NCI-H1436 (cell line): ENCODE data around the gene HDC.
A peak's percentile ranks its signal among the peaks of the same experiment; 100 is the strongest.

Source experiments
- DNase-seq: peaks from one replicate; lab custom pipeline; 2025; lab: John Stamatoyannopoulos, UW

The HDC gene

DNA sequence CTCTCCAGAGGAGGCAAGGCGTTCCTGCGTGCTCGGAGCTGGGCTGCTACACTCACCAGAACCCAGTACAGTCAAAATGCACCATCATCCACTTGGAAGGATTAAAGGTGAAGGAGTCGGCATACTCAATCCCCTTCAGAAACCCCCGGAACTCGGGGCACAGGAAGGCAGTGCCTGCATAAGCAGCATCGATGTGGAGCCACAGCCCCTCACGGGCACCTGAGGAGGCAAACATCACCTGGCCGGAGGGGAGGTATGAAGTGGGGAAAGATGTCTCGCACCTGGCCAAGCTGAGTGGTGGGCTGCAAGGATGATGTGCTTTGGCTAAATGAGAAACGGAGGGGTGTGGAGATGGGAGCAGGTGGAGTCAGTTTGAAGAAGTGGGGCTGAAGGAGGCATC lies 13.0 kb downstream of the HDC start:
- DNase-seq: no peak

DNA sequence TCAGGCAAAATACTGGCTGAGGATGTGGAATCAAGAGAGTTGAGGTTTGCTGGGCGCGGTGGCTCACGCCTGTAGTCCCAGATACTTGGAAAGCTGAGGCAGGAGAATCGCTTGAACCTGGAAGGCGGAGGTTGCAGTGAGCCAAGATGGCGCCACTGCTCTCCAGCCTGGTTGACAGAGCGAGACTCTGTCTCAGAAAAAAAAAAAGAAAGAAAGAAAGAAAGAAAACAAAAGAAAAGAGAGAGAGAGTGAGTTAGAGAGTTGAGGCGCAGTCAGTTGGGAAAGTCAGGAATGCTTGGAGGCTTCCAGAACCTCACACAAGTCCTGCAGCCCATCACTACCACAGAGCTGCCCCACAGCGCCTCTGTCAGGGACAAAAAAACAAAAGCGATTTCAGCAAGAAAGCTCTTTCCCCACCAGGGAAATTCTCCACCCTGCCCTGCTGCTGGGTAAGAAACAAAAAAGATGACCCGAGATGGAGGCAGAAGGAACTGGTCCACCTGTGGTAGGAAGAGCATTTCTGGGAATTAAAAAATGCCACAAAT lies 13.8 kb downstream of the HDC start:
- no peak for DNase-seq

DNA sequence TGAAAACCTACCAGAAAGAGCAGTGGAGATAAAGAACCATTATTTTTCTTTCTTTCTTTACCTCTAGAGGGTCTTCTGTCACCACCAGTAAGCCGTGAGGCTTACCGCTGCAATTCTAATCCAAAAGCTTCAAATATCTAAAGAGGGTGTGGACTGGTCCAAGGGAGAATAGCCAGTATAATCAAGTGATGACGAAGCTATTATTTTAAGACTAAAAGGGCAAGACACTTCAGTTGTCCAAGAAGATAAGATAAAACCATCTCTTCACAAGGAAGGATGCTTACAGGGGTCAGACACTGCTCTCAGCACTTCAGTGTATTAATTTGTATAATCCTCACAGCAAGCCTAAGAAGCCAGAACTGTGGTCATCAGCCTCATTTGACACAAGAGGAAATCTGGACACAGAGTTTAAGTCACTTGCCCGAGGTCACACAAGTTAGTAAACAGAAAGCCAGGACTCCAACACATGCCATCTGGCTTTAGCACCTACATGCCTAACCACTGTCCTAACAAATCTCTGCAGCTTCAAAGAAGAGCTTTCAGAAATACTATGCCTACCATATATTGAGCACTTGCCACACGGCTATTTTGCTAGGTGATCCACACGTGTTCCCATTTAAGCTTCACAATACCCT lies 14.6 kb downstream of the HDC start:
- DNase-seq: no peak

DNA sequence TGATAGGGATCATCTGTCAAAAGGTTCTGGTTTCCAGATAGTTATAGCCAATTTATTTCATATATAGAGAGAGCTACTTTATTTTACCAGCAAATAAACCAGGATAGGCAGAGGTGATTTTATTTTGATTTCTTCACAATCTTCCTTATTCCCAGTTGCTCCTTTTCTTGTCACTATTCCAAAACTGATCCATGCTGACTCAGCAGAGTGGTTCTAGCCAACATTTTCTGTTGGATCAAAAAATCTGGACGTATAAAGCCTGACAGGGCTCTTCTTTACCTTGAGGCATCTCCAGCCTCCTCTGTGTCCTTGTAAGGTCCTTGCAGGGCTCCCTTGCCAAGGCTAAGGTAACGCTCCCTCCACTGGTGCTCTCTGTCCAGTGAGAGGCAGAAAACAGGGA lies 15.8 kb downstream of the HDC start:
- no peak for DNase-seq

DNA sequence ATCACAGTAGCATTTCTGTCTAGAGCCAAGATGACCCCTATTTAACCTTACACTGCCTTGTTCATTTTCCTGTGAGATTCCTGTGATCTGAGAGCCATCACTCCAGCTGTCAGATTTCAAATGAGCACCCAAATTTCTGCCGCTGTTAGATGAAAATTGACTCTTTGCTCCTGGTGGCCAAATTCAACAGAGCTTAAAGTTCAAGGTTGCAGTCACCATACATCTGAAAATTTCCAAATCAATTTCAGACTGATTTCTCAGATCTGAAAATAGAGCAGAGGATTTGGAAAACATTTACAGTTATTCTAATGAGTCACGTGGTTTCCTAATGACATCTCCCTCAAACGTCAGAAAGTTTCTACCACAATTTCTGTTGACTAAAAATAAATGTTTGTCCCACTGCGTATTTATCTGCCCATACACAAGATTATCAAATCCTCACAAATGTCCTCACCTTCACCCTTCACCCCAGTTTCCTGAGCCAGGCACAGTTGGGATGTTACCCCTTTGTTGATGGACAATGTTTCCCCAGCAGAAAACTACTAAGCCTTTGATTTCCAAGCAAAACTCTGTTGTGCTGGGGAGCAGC lies 16.4 kb downstream of the HDC start:
- no peak for DNase-seq

DNA sequence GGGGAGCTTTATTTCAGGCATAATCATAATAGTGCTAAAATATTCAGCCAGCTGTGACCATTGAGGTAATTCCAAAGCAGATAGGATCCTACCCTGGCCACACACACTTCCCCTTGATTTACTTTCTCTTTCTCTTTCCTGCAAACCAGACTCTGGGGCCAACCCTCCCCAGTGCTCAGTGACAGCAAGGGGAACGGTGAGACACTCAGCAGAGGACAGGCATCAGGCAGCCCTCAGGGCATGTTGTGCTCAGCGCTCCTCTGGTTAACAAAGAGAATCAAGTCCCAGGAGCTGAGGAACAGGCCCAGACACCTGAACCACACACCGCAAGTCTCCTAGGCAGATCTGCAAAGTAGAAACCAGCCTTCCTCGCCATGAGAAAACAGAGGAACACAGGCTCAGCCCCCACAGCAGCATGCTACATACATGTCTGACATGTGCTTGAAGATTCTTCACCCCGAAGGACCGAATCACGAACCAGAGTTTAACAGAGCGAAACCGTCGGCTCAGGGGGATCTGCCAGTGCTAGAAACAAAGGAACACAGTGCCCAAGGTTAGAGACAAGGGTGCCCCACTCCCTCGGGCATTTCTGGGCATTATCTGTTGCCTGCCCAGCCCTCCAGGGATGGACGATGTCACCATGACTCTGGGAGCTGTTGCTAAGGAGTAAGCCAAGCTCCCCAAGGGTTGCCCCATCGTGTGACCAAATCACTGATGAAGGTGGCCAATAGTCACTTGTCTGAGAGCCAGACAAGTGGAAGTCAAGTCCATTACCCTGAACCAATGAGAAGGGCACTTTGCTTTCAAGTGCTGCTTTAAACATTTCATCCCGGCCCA lies 17.5 kb downstream of the HDC start:
- peak; percentile 26 for DNase-seq

DNA sequence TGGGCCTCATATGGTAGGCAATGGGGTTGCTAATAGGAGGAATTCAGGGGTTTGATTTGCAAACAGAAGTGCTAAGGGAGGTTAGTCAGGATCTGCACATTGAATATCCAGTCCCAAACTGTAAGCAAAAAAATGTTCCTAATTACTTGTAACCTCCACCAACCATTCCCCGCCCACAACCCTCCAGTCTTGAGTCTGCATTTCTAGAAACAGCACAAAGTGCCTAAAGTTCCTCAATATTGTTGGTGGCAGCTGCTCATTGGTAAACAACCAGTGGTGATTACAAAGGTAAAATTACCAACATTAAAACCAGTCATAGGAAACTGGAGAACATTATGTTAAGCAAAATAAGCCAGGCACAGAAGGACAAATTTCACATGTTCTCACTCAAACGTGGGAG lies 18.9 kb downstream of the HDC start:
- no peak for DNase-seq

DNA sequence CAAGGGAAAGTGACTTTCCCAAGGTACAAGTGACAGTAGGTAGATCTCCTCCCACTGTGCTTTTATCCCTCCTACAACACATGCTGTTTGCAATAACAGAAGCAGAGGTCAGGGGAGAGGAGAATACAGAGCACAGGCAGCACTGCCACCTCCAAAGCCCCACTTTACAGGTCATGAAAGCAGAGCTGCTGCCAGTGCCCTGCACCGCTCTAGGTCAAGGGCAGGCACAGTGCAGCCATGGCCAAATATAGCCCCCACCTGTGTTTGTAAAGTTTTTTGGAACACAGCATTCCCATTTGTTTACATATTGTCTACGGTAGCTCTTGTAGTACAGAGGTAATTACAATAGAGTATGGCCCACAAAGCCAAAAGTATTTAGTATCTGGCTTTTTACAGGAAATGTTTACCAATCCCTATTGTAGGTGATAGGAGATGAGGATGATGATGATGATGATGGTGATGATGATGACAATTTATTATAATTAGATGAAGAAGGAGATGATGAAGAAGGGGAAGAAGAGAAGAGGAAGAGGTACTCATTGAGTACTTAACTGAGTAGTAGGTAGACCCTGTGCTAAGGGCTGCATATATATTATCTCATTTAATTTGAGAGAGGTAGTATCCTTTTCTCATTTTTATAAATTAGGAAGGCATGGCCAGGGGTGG lies 20.4 kb downstream of the HDC start:
- no peak for DNase-seq

DNA sequence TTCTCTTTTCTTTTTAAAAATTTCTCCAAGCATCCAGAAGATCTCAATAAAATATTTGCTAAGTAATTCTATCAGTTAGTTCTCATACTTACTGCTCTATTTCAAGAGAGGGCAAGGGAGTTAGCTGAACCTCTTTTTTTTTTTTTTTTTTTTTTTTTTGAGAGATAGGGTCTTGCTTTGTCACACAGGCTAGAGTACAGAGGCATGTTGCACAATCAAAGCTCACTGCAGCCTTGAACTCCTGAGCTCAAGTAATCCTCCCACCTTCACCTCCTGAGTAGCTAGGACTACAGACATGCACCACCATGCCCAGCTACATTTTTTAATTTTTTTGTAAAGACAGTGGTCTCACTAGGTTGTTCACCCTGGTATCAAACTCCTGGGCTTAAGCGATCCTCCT lies 21.4 kb downstream of the HDC start:
- no peak for DNase-seq

DNA sequence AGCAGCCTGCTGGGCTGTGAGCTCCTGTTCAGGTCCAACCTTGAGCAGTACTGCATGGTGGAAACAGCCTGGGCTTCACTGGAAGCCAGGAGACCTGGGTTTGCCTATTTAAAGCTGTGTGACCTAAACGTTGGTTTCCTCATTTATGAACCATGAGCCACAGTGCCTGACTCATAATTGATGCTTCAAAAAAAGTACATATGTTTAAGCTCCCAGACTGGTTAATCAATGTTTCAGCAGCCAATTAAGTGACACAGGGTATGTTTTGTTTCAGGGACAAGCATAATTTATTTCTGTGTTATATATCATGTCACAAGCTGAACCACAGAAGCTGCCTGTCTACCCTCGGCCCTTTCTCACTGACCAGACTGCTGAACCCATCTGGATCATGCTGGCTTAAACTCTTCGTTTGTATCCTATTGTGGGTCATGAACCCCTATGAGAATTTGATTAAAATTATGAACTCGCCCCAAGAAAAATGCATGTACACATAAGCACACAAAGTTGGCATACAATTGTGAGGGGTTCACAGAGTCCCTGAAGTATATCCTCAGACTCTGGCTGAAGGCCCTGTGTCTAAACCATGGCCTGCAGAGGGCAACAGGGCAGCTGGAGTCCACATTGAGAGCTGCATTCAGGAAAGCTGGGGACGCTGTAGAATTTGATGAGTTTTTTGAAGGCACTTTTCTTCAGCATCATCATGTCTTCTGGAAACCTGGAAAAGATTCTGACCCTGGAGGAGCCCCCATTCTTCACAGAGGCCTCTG lies 23.7 kb downstream of the HDC start:
- DNase-seq: no peak

DNA sequence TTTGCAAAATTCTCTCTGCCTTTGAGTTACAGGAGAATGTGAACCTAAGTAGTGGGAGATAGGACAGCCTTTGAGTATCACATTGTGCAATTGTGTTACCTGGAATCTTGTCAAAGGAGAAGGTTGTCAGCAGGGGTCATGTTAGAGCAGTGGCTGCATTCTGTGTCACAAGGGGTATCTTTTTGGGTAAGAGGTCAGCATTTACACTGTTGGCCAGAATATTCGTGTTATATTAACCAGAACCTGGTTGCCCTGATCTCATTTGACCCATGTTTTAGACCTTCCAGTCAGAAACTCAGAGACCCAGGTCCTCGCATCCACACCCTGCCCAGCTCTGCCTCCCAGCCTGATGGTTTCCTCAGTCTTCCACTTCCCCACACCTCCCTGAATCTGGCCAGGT lies 27.3 kb downstream of the HDC start:
- DNase-seq: no peak

DNA sequence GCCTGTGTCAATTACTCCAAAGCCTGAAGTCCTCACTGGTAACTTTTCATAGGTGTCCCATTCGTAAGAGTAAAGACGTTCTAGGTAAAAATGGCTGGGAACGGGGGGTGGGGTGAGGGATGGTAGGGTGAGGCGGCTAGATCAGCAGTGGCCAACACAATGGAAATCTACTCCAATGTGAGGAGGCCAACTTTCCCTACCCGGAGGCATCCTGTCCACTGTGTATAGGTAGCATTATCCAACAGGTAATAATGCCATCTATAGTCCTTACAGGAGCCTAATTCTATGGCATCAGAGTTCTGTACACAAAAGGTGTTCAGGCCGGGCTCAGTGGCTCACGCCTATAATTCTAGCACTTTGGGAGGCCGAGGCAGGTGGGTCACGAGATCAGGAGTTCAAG lies 29.1 kb downstream of the HDC start:
- DNase-seq: no peak

DNA sequence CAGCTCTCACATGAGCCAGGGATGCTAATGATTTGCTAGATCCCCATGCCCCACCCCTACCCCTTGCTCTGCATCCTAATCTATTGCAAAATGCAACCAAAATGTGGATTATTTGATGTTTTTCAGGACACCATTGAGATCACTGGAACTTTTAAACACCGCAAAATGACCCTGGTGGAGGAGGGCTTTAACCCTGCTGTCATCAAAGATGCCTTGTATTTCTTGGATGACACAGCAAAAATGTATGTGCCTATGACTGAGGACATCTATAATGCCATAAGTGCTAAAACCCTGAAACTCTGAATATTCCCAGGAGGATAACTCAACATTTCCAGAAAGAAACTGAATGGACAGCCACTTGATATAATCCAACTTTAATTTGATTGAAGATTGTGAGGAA lies 29.7 kb downstream of the HDC start:
- no peak for DNase-seq

DNA sequence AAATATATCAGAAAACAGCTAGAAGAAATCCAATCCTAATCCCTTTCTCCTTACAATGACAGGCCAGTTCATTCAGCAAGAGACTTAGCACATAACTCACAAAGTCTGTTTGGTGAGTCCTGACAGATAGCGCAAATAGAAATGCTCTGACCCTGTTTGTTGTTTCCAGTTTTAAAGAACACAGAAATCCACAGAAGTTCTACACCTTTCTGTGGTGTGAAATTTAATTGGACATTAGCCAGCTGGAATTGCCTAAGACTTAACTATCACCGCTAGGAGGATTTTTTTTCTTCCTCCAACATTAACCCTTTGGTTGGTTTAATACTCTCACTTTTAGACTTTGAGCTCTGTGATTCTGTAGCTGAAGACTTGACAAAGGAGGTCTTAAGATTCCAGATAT lies 30.8 kb downstream of the HDC start:
- DNase-seq: no peak

DNA sequence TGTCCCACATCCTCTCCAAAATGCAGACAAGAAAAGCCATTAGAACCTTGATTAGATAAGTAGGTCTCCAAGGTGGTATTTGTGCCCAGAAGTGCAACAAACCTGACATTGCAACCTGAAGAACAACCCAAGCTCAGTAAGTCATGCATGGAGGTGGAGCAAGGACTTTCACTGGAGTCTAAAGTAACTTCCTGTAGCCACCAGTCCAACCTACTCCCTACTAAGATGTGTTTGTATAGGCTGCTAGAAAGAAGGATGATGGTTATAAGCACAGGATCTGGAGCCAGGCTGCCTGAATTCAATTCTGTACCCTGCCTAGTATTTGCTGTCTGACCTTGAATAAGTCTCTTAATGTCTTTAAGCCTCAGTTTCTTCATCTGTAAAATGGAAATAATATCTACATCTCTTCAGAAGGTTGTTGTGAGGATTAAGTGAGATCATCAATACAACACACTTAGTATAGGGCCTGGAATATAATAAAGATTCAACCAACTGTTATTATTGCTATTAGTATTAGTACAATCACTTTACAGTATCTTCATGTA lies 32.3 kb downstream of the HDC start:
- DNase-seq: no peak

DNA sequence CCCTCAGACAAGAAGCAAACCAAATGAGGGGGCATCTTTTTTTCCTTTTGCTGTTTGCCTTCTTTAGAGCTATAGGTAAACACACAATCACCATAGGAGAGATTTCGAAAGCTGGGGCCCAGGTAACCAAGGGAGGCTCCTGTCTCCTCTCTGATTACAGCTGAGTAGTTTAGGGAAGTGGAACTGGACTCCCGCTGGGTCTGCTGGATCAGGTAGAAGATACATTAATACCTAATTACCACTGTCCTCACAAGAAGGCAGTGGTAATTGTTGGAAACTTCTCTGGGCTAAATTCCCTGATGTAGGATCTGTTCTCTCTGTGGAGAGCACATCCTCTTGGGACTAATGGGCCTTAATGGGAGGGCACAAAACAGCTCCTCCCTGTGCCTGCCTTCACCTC lies 32.7 kb downstream of the HDC start:
- no peak for DNase-seq

DNA sequence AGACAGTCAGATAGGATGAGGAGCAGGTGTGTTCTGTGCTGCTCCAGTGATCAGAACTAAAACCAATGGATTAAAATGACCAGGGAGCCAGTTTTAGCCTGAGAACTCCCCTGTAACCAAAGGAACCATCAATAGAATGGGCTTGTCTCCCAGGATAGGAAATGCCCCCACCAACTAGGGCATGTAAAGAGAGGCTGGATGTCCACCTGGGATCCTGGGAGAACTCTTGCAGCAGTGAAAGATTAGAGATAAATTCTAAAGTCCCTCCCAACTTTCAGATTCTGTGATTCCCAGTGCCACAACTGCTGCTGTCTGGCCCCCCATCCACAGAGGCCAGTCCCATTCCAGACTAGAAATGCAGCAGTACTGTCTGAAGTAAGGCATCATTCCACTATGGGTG lies 33.8 kb downstream of the HDC start:
- DNase-seq: no peak

DNA sequence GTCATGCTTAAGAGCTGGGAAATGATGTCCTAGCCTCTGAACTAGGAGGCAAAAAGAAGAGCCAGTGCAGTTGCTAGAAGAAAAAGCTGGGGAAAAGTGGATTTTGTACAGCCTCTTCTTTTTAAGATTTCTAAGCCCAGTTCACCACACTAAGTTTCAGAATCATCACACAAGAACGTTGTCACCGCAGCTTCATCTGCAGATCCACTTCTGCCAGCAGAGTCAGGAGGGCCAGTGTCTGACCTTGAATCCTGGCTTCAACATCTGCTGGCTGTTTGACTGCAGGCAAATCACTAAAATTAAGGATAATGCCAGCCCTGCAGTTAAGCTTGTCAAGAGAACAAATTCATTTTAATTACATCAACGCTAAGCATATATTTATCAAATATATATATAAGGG lies 36.2 kb downstream of the HDC start:
- DNase-seq: no peak

DNA sequence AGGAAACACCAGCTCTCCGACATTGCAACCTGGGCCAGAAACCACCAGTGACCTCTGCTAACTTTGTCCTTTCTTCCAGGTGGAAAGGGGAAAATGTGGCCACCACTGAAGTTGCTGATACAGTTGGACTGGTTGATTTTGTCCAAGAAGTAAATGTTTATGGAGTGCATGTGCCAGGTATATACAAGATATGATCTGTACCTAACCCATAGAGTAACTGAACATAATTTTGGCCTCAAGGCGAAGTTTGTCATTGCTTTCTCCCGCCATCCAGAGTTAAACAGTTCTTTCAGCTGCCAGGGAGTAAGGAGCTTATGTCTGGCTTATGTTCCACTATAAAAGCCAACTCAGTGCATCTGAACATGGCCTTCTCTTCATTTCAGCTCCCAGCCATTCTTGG lies 36.7 kb downstream of the HDC start:
- no peak for DNase-seq

DNA sequence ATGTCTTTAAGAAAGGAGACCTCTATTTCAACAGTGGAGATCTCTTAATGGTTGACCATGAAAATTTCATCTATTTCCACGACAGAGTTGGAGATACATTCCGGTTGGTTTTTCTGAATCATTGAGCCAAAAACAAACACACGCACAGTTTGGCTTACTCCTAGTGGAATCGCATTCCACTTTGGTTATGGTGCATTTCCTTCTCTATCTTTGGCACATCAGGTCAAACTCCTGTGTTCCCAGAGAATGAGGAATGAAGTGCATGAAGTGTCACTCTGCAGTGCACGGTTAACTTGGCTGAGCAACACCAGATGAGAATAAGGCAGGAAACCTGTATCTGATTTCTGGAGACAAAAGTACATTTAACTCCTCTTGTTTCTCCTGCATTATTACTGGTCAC lies 38.5 kb downstream of the HDC start:
- DNase-seq: no peak

DNA sequence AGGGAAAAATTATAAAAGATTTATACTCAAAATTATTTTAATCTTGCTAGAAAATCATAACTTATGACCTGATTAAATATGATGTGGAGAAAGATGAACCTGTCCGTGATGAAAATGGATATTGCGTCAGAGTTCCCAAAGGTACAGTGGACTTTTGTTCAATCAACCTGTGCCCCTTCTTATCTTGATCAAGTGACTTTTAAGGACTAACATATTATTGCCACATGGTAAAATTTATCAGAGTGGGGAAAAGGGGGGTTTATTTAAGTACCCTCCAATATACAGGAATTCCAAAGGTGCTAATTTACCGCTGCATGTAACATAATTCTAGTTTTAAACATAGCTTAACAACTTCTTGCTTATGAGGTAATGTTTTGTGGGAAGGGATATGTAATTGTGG lies 39.6 kb downstream of the HDC start:
- no peak for DNase-seq

DNA sequence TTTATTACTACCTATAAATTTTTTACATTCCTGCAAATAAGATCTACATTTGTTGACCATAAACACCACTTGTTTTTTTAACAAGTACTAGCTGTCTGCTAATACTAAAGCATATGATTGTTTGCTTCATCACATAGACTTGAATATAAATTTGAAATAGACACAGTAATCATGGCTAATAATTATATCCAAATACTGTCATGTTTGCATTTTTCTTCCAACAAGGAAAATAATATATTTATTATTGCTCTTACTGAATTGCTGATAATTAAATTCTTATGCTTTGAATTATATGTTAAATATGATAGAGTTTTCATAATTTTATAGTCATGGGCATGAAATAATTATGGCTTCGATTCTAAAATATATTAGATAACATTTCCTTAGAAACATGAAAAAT lies 40.5 kb downstream of the HDC start:
- DNase-seq: no peak
